ENCODE data around the gene ARID5B.

Gene ARID5B

DNA sequence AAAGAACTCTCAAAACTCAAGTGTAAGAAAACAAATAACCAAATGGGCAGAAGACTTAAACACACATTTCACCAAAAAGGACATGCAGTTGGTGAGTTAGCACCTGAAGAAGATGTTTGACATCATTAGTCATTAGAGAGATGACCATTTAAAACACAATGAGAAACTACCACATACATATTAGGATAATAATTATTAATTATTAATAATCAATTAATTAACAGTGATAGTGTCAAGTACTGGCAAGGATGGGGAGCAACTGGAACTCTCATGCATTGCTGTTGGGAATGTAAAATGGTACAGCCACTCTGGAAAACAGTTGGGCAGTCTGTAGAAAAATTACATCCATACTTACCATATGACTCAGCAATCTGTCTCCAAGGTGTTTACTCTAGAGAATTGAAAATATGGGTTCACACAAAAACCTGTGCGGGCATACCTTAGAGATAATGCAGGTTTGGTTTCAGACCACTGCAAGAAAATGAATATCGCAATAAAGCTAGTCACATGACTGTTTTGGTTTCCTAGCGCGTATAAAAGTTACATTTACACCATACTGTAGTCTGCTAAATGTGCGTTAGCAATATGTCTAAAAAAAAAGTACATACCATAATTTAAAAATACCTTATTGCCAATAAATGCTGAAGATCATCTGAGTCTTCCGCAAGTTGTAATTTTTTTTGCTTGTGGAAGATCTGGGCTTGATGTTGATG is 30.3 kb downstream of the ARID5B start:
- Histone ChIP-seq H2AFZ (ENCODE audit: low read length) (no peak overlapping the region), H4K20me1 (ENCODE audit: insufficient read depth, low read length, poor library complexity, severe bottlenecking) (peaks cover 24% of the 10 kb centered on the region), H3K9me2 (replicated peaks; ENCODE audit: low read depth, low read length) (no peaks in the 10 kb centered on the region), H3K9me3 (ENCODE audit: insufficient read depth, low read depth, low read length) (peaks cover 4% of the 10 kb centered on the region; the same call in 1 of the 2 replicates), H3K9ac (ENCODE audit: low read depth, low read length, poor library complexity, severe bottlenecking) (no peak overlapping the region), H3K4me1 (ENCODE audit: insufficient read depth, low read length, poor library complexity, severe bottlenecking) (peaks cover 27% of the 10 kb centered on the region), H3K4me2 (ENCODE audit: low read depth, low read length, poor library complexity, severe bottlenecking) (no peak overlapping the region), H3K27me3 (ENCODE audit: insufficient read depth, low read length, poor library complexity, severe bottlenecking) (no peaks in the 10 kb centered on the region), H3F3A (ENCODE audit: low read depth) (peaks cover 14% of the 10 kb centered on the region; the same call in 1 of the 2 replicates), H3K36me3 (ENCODE audit: insufficient read depth, low read length) (peaks cover 50% of the 10 kb centered on the region; the same call in 1 of the 2 replicates), H3K79me2 (ENCODE audit: insufficient read depth, low read length) (peaks cover 95% of the 10 kb centered on the region), H3K4me3 (ENCODE audit: low read length, poor library complexity, severe bottlenecking) (no peak overlapping the region)
- TF ChIP-seq EZH2phosphoT487 (IDR thresholded peaks at IDR 0.05; ENCODE audit: borderline replicate concordance) = no peak
- no peak for TF ChIP-seq CTCF (conservative IDR thresholded peaks at IDR 0.05; ENCODE audit: low read length)

DNA sequence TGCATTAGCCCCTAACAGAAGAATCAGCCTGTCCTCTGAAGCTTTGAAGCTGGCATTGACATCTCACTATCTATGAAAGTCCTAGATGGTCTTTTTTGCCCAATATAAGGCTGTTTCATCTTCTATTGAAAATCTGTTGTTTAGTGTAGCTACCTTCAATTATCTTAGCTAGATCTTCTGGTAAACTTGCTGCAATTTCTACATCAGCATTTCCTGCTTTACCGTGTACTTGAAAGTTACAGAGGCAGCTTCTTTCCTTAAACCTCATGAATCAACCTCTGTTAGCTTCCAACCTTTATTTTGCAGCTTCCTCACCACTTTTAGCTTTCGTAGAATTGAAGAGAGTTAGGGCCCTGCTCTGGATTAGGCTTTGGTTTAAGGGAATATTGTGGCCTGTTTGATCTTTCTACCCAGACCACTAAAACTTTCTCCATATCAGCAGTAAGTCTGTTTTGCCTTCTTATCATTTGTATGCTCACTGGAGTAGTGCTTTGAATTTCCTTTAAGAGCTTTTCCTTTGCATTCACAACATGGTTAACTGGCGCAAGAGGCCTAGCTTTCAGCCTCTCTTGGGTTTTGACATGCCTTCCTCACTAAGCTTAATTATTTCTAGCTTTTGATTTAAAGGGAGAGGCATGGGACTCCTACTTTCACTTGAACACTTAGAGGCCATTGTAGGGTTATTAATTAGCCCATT is 32.5 kb downstream of the ARID5B start:
- Histone ChIP-seq H2AFZ (ENCODE audit: low read length) (no peak overlapping the region), H3K9me3 (ENCODE audit: insufficient read depth, low read depth, low read length) (peaks cover 4% of the 10 kb centered on the region; the same call in 1 of the 2 replicates), H3K36me3 (ENCODE audit: insufficient read depth, low read length) (peaks cover 35% of the 10 kb centered on the region; the same call in 1 of the 2 replicates), H3F3A (ENCODE audit: low read depth) (peaks cover 26% of the 10 kb centered on the region; the same call in 1 of the 2 replicates), H3K27me3 (ENCODE audit: insufficient read depth, low read length, poor library complexity, severe bottlenecking) (no peaks in the 10 kb centered on the region), H3K4me2 (ENCODE audit: low read depth, low read length, poor library complexity, severe bottlenecking) (peak overlapping the region; percentile 47), H3K4me3 (ENCODE audit: low read length, poor library complexity, severe bottlenecking) (peak overlapping the region; percentile 14), H3K9me2 (replicated peaks; ENCODE audit: low read depth, low read length) (no peaks in the 10 kb centered on the region), H3K79me2 (ENCODE audit: insufficient read depth, low read length) (peaks cover 95% of the 10 kb centered on the region), H3K4me1 (ENCODE audit: insufficient read depth, low read length, poor library complexity, severe bottlenecking) (peaks cover 49% of the 10 kb centered on the region), H3K9ac (ENCODE audit: low read depth, low read length, poor library complexity, severe bottlenecking) (peak overlapping the region; percentile 51), H4K20me1 (ENCODE audit: insufficient read depth, low read length, poor library complexity, severe bottlenecking) (peaks cover 10% of the 10 kb centered on the region)
- TF ChIP-seq EZH2phosphoT487 (IDR thresholded peaks at IDR 0.05; ENCODE audit: borderline replicate concordance) (no peak), CTCF (conservative IDR thresholded peaks at IDR 0.05; ENCODE audit: low read length) (no peak)

DNA sequence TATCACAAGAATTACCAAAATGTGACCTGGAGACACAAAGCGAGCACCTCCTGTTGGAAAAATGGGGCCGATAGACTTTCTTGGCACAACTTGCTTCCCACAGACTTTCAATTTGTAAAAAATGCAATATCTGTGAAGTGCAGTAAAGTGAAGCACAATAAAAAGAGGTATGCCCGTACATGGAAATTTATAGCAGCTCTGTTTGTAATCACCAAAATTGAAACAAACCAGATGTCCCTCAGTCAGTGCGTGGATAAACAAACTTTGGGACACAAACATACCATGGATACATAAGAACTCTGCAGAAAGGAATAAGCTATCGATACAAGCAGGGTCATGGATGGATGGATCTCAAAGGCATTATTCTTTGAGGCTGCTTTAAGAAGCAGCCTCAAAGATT is 33.6 kb downstream of the ARID5B start:
- Histone ChIP-seq H3K4me3 (ENCODE audit: low read length, poor library complexity, severe bottlenecking) (no peak overlapping the region), H3K79me2 (ENCODE audit: insufficient read depth, low read length) (peaks cover 95% of the 10 kb centered on the region)

More for the DNA sequence above, 33.6 kb downstream of the ARID5B start:
- peak overlapping the region; percentile 9 for H3K9ac ChIP-seq (ENCODE audit: low read depth, low read length, poor library complexity, severe bottlenecking)
- no peaks in the 10 kb centered on the region for H3K27me3 ChIP-seq (ENCODE audit: insufficient read depth, low read length, poor library complexity, severe bottlenecking)
- no peak overlapping the region for H3K4me2 ChIP-seq (ENCODE audit: low read depth, low read length, poor library complexity, severe bottlenecking)
- H3K4me1 ChIP-seq (ENCODE audit: insufficient read depth, low read length, poor library complexity, severe bottlenecking) = peaks cover 55% of the 10 kb centered on the region
- H4K20me1 ChIP-seq (ENCODE audit: insufficient read depth, low read length, poor library complexity, severe bottlenecking) = peaks cover 3% of the 10 kb centered on the region
- peaks cover 4% of the 10 kb centered on the region; the same call in 1 of the 2 replicates for H3K9me3 ChIP-seq (ENCODE audit: insufficient read depth, low read depth, low read length)
- H2AFZ ChIP-seq (ENCODE audit: low read length) = no peak overlapping the region
- TF ChIP-seq EZH2phosphoT487 (IDR thresholded peaks at IDR 0.05; ENCODE audit: borderline replicate concordance) (no peak), CTCF (conservative IDR thresholded peaks at IDR 0.05; ENCODE audit: low read length) (no peak)
- H3K9me2 ChIP-seq (replicated peaks; ENCODE audit: low read depth, low read length) = no peaks in the 10 kb centered on the region
- peaks cover 29% of the 10 kb centered on the region for H3K36me3 ChIP-seq (ENCODE audit: insufficient read depth, low read length)
- H3F3A ChIP-seq (ENCODE audit: low read depth) = peaks cover 29% of the 10 kb centered on the region; the same call in 1 of the 2 replicates
